MCF 10A (cell line): Measurements from ENCODE around the gene KCNK16. TPM values are rescaled to one million over a fixed set of nuclear protein-coding genes. Genes with fewer than 3 reads are reported as not detected.

Source experiments
- BruUV-seq: library from RNA; stranded (reverse); fragments of 400-500 nt; replicated peaks from 2 replicates; lab custom pipeline; 2021; lab: Mats Ljungman, UMichigan
- CTCF ChIA-PET: fragments of 300-600 bp; sonication (Branson Sonifier 250); formaldehyde crosslinking; extraction: SDS; loops from one replicate; lab custom pipeline; 2021; ENCODE audit warnings: antibody characterized with exemption, inconsistent platforms; lab: Yijun Ruan, JAX
- POLR2A ChIA-PET: fragments of 300-600, 350-650 bp; sonication (Branson Sonifier 250); formaldehyde crosslinking; extraction: SDS; loops from one replicate; lab custom pipeline; 2020; ENCODE audit warnings: antibody characterized with exemption, inconsistent platforms; lab: Yijun Ruan, JAX
- DNase-seq: peaks from one replicate; pipeline ENCODE4 v3.0.0-alpha.2; 2018; ENCODE audit not compliant: unreplicated experiment
- H3K27ac Mint-ChIP-seq: one replicate; pipeline ENCODE4 v1.8.0; 2022; ENCODE audit warnings: mild to moderate bottlenecking, low read depth, mixed read lengths; ENCODE audit not compliant: unreplicated experiment
- H3K27me3 Mint-ChIP-seq: one replicate; pipeline ENCODE4 v1.8.0; 2022; ENCODE audit warnings: mixed read lengths; ENCODE audit not compliant: insufficient read depth, unreplicated experiment
- H3K36me3 Mint-ChIP-seq: one replicate; pipeline ENCODE4 v1.8.0; 2022; ENCODE audit warnings: mild to moderate bottlenecking, moderate library complexity, mixed read lengths; ENCODE audit not compliant: insufficient read depth, unreplicated experiment
- H3K4me1 Mint-ChIP-seq: one replicate; pipeline ENCODE4 v1.8.0; 2022; ENCODE audit warnings: mixed read lengths; ENCODE audit not compliant: insufficient read depth, unreplicated experiment
- H3K4me3 Mint-ChIP-seq: one replicate; pipeline ENCODE4 v1.8.0; 2022; ENCODE audit warnings: mild to moderate bottlenecking, moderate library complexity, mixed read lengths; ENCODE audit not compliant: unreplicated experiment
- H3K9me3 Mint-ChIP-seq: one replicate; pipeline ENCODE4 v1.8.0; 2022; ENCODE audit warnings: mixed read lengths; ENCODE audit not compliant: unreplicated experiment
- intact Hi-C: fragments of 100-400 bp; cut with micrococcal nuclease; formaldehyde crosslinking; loops from 2 replicates; pipeline ENCODE4 v1.14.1; 2022
- total RNA-seq: library from RNA; stranded (reverse); gene quantifications from 2 replicates; pipeline ENCODE4 v1.2.3, GENCODE V29; 2022
- TF ChIP-seq, protein P1 (sequence below): fragments of 200-600 bp; IDR thresholded peaks from one replicate; pipeline ENCODE4 v1.8.0; 2022; ENCODE audit warnings: antibody characterized with exemption, mild to moderate bottlenecking; ENCODE audit not compliant: unreplicated experiment

The KCNK16 gene
- total RNA-seq, 1 experiment from 2014 or later = not detected

GRCh38 chr6:39317256-39317655, 5.2 kb downstream of the KCNK16 start:
- H3K27ac Mint-ChIP-seq = no peak overlapping the region
- H3K4me3 Mint-ChIP-seq = no peak overlapping the region
- no peaks in the 10 kb centered on the region for H3K9me3 Mint-ChIP-seq
- H3K36me3 Mint-ChIP-seq = peaks cover 4% of the 10 kb centered on the region
- POLR2A ChIA-PET = no interaction called here
- no peaks in the 10 kb centered on the region for H3K4me1 Mint-ChIP-seq
- TF ChIP-seq, protein P1, sequence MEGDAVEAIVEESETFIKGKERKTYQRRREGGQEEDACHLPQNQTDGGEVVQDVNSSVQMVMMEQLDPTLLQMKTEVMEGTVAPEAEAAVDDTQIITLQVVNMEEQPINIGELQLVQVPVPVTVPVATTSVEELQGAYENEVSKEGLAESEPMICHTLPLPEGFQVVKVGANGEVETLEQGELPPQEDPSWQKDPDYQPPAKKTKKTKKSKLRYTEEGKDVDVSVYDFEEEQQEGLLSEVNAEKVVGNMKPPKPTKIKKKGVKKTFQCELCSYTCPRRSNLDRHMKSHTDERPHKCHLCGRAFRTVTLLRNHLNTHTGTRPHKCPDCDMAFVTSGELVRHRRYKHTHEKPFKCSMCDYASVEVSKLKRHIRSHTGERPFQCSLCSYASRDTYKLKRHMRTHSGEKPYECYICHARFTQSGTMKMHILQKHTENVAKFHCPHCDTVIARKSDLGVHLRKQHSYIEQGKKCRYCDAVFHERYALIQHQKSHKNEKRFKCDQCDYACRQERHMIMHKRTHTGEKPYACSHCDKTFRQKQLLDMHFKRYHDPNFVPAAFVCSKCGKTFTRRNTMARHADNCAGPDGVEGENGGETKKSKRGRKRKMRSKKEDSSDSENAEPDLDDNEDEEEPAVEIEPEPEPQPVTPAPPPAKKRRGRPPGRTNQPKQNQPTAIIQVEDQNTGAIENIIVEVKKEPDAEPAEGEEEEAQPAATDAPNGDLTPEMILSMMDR = no peak
- intact Hi-C loops = no loop called here
- CTCF ChIA-PET = interaction anchor here (1.1 kb wide), 1 partner anchor 344 kb away, joined by 3 read pairs; no protein-coding TSS in a partner anchor
- no peak for DNase-seq
- BruUV-seq = no TSS peak
- H3K27me3 Mint-ChIP-seq = peaks cover 29% of the 10 kb centered on the region

DNA sequence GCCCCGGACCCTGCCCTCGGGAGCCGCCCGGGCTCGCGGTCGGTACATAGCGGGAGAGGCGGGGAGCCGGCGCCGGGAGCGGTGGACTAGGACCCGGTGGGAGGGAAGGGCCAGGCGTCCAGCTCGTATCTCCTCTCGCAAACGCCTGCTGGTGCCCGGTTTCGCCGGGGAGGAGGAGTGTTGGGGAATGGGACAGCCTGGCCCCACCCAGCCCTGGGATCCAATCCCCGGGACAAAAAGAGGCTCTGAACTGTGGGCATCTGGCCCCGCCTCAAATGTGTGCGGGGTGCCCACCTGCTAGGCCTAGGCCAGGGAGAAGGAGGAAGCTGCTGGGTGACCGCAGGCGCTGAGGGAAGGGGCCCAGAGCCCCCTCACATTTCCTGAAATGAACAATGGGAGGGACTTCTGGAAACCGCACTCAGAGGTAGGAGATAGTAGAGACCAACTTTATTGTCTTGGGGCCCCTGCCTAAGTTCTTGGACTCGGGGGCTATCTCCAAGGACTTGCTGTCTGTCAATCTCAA, 8.2 kb downstream of the KCNK16 start, which contains the start of gene KCNK17:
Gene KCNK17, minus strand, starts transcription at position 147 of the 523 bp plus-strand sequence. Its CDS starts 99 bp downstream, at position 48.
- intact Hi-C loops = no loop called here
- Mint-ChIP-seq H3K27ac (no peak within 1 kb of the TSS), H3K4me3 (no peak within 1 kb of the TSS), H3K4me1 (no peaks in the 10 kb centered on the region), H3K27me3 (peaks cover 24% of the 10 kb centered on the region), H3K36me3 (peaks cover 4% of the 10 kb centered on the region), H3K9me3 (no peaks in the 10 kb centered on the region)
- TF ChIP-seq, protein P1 = no peak
- DNase-seq = no peak
- no TSS peak for BruUV-seq
- CTCF ChIA-PET = interaction anchor here (0.6 to 8.3 kb wide), 5 partner anchors 8 to 340 kb away, joined by 3 to 70 read pairs (median 3); no protein-coding TSS in a partner anchor
- POLR2A ChIA-PET = no interaction called here

- peaks cover 4% of the 10 kb centered on the region for H3K36me3 Mint-ChIP-seq
- no peaks in the 10 kb centered on the region for H3K9me3 Mint-ChIP-seq
- CTCF ChIA-PET = interaction anchor here (0.6 to 8.3 kb wide), 6 partner anchors 8 to 909 kb away, joined by 3 to 70 read pairs (median 3); no protein-coding TSS in a partner anchor
- POLR2A ChIA-PET = no interaction called here
- H3K27ac Mint-ChIP-seq = no peak overlapping the region
- DNase-seq = no peak
- no peaks in the 10 kb centered on the region for H3K4me1 Mint-ChIP-seq
- peaks cover 18% of the 10 kb centered on the region for H3K27me3 Mint-ChIP-seq
- BruUV-seq = no TSS peak
- intact Hi-C loops = no loop called here
- H3K4me3 Mint-ChIP-seq = no peak overlapping the region
- TF ChIP-seq, protein P1 = no peak
These were observed 8.8 kb downstream of the KCNK16 start for GRCh38 chr6:39313526-39314272.

- BruUV-seq = no TSS peak
- no peak overlapping the region for H3K4me3 Mint-ChIP-seq
- TF ChIP-seq, protein P1 = no peak
- ChIA-PET POLR2A (no interaction called here), CTCF (interaction anchor here (0.5 to 8.3 kb wide), 4 partner anchors 339 to 920 kb away, joined by 3 to 70 read pairs (median 4); no protein-coding TSS in a partner anchor)
- no peaks in the 10 kb centered on the region for H3K36me3 Mint-ChIP-seq
- no peaks in the 10 kb centered on the region for H3K4me1 Mint-ChIP-seq
- peaks cover 14% of the 10 kb centered on the region for H3K27me3 Mint-ChIP-seq
- DNase-seq = no peak
- no peak overlapping the region for H3K27ac Mint-ChIP-seq
- intact Hi-C loops = no loop called here
- H3K9me3 Mint-ChIP-seq = no peaks in the 10 kb centered on the region
These were observed 9.5 kb downstream of the KCNK16 start for GRCh38 chr6:39312912-39313525.
